NT2/D1 (cell line): ENCODE measurements around the gene FRMPD4.

ENCODE experiments used
- SUZ12 ChIP-seq: IDR thresholded peaks from 2 replicates; pipeline ENCODE4 v1.6.1; 2011; ENCODE audit not compliant: insufficient read length, insufficient read depth; ENCODE audit errors: extremely low read depth
- YY1 ChIP-seq: IDR thresholded peaks from 2 replicates; pipeline ENCODE4 v1.6.1; 2011; ENCODE audit not compliant: insufficient read length, insufficient read depth
- ZNF274 ChIP-seq: IDR thresholded peaks from 2 replicates; pipeline ENCODE4 v1.6.1; 2011; ENCODE audit warnings: mild to moderate bottlenecking, low read depth, low read length

DNA sequence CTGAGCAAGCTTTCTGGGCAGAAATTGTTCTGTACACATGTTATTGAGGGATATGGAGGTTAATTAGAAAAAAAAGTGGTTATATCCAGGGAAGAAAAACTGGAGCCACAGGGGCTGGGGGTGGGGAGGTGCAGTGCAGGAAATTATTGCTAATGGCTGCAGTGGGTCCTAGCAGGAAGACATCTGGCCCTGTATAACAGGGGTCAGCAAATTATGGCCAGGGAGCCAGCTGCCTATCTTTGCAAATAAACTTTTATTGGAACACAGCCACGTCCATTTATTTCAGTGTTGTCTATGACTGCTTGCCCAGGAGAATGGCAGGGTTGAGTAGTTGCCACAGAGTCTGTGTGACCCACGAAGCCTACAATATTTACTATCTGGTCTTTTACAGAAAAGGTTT, 629.6 kb downstream of the FRMPD4 start:
- TF ChIP-seq SUZ12 (no peak), YY1 (no peak), ZNF274 (no peak)
